Raji (cell line): ENCODE data around the gene RALY.

ENCODE experiments used
- POLR2A ChIP-seq: IDR thresholded peaks from 2 replicates; pipeline ENCODE4 v1.6.1; 2011; ENCODE audit warnings: low read depth, low read length, control low read depth; ENCODE audit not compliant: insufficient read depth

Gene RALY

GRCh38 chr20:33999025-33999649 is 5.4 kb downstream of the RALY start:
- TF ChIP-seq POLR2A, result no peak

- no peak for TF ChIP-seq POLR2A
Observed at GRCh38 chr20:34001378-34001777, 7.7 kb downstream of the RALY start.

- no peak for TF ChIP-seq POLR2A
Observed at GRCh38 chr20:34004227-34004626, 10.5 kb downstream of the RALY start.

- TF ChIP-seq POLR2A, result no peak
Observed at GRCh38 chr20:34004790-34005457, 11.2 kb downstream of the RALY start.

GRCh38 chr20:34006619-34007018 is 12.9 kb downstream of the RALY start:
- no peak for TF ChIP-seq POLR2A

- no peak for TF ChIP-seq POLR2A
Observed at GRCh38 chr20:34008477-34008876, 14.8 kb downstream of the RALY start.

GRCh38 chr20:34010405-34010931 is 16.8 kb downstream of the RALY start:
- no peak for TF ChIP-seq POLR2A

GRCh38 chr20:34011275-34011674 is 17.6 kb downstream of the RALY start:
- TF ChIP-seq POLR2A, result no peak

- TF ChIP-seq POLR2A, result no peak
Observed at GRCh38 chr20:34012330-34012729, 18.6 kb downstream of the RALY start.

- no peak for TF ChIP-seq POLR2A
Observed at GRCh38 chr20:34012735-34013134, 19.0 kb downstream of the RALY start.

- no peak for TF ChIP-seq POLR2A
Observed at GRCh38 chr20:34013554-34013953, 19.8 kb downstream of the RALY start.

- TF ChIP-seq POLR2A, result no peak
Observed at GRCh38 chr20:34014878-34015277, 21.2 kb downstream of the RALY start.

GRCh38 chr20:34015401-34016335 is 22.0 kb downstream of the RALY start:
- TF ChIP-seq POLR2A, result no peak

- no peak for TF ChIP-seq POLR2A
Observed at GRCh38 chr20:34016736-34017135, 23.0 kb downstream of the RALY start.

GRCh38 chr20:34017610-34018009 is 23.9 kb downstream of the RALY start:
- TF ChIP-seq POLR2A, result no peak
